OCI-LY1 (cell line): ENCODE measurements around the gene POLR2J.

Experiments used
- H2AFZ ChIP-seq: fragments of 200-600 bp; sonication (generic), shearing (Covaris generic); 2 replicates; pipeline ENCODE4 v1.6.0; 2014; ENCODE audit warnings: antibody characterized with exemption, mild to moderate bottlenecking, low read length
- H3F3A ChIP-seq: fragments of 200-600 bp; sonication (generic), shearing (Covaris generic); 2 replicates; pipeline ENCODE4 v1.6.0; 2014; ENCODE audit warnings: mild to moderate bottlenecking, antibody characterized with exemption, low read length, moderate library complexity; ENCODE audit not compliant: insufficient read depth
- H3K27ac ChIP-seq: fragments of 200-600 bp; sonication (generic); 2 replicates; pipeline ENCODE4 v1.5.1; 2014; ENCODE audit warnings: low read length, mixed run types, mild to moderate bottlenecking, low read depth; ENCODE audit not compliant: poor library complexity, severe bottlenecking
- H3K27me3 ChIP-seq: fragments of 200-600 bp; sonication (generic); 2 replicates; pipeline ENCODE4 v1.6.0; 2014; ENCODE audit warnings: antibody characterized with exemption, mild to moderate bottlenecking, low read length, moderate library complexity; ENCODE audit not compliant: insufficient read depth
- H3K36me3 ChIP-seq: fragments of 200-600 bp; sonication (generic); 2 replicates; pipeline ENCODE4 v1.6.1; 2014; ENCODE audit warnings: mild to moderate bottlenecking, antibody characterized with exemption, low read length, moderate library complexity, mixed read lengths; ENCODE audit not compliant: insufficient read depth
- H3K4me1 ChIP-seq: fragments of 200-600 bp; sonication (generic); 2 replicates; pipeline ENCODE4 v1.5.1; 2014; ENCODE audit warnings: mild to moderate bottlenecking, low read length, moderate library complexity; ENCODE audit not compliant: insufficient read depth, severe bottlenecking
- H3K4me2 ChIP-seq: fragments of 200-600 bp; sonication (generic), shearing (Covaris generic); 2 replicates; pipeline ENCODE4 v1.6.1; 2014; ENCODE audit warnings: low read length
- H3K4me3 ChIP-seq: fragments of 200-600 bp; sonication (generic); 2 replicates; pipeline ENCODE4 v1.5.1; 2014; ENCODE audit warnings: low read length, low read depth, mild to moderate bottlenecking, mixed read lengths; ENCODE audit not compliant: poor library complexity, severe bottlenecking
- H3K79me2 ChIP-seq: fragments of 200-600 bp; shearing (Covaris generic); 2 replicates; pipeline ENCODE4 v1.6.1; 2016; ENCODE audit warnings: mixed run types, low read length, mixed read lengths; ENCODE audit not compliant: insufficient read depth
- H3K9ac ChIP-seq: fragments of 200-600 bp; sonication (generic), shearing (Covaris generic); 2 replicates; pipeline ENCODE4 v1.6.1; 2014; ENCODE audit warnings: mild to moderate bottlenecking, low read length, mixed read lengths
- H3K9me2 ChIP-seq: fragments of 200-600 bp; sonication (generic), shearing (Covaris generic); 2 replicates; pipeline ENCODE4 v1.6.1; 2014; ENCODE audit warnings: low read depth, mild to moderate bottlenecking, low read length, mixed read lengths
- H3K9me3 ChIP-seq: fragments of 200-600 bp; shearing (Covaris generic); 2 replicates; pipeline ENCODE4 v1.6.1; 2014; ENCODE audit warnings: low read length, mixed read lengths
- H4K20me1 ChIP-seq: fragments of 200-600 bp; sonication (generic), shearing (Covaris generic); 2 replicates; pipeline ENCODE4 v1.6.0; 2016; ENCODE audit warnings: mild to moderate bottlenecking, low read length; ENCODE audit not compliant: insufficient read depth
- CTCF ChIP-seq: fragments of 200-600 bp; sonication (generic), shearing (Covaris generic); IDR thresholded peaks from 2 replicates; pipeline ENCODE4 v1.5.1; 2017; ENCODE audit warnings: mild to moderate bottlenecking, antibody characterized with exemption, low read length, moderate library complexity, mixed read lengths
- EZH2 ChIP-seq: fragments of 200-600 bp; sonication (generic), shearing (Covaris generic); IDR thresholded peaks from 2 replicates; pipeline ENCODE4 v1.8.0; 2017; ENCODE audit warnings: borderline replicate concordance, mixed run types, mild to moderate bottlenecking, antibody characterized with exemption, low read length, moderate library complexity, mixed read lengths

Gene POLR2J

GRCh38 chr7:102452451-102452850 lies 26.3 kb downstream of the POLR2J start:
- Histone ChIP-seq H3F3A (no peaks in the 10 kb centered on the region; the same call in 1 of the 2 replicates), H4K20me1 (no peaks in the 10 kb centered on the region), H3K27ac (peak overlapping the region; percentile 73), H3K4me3 (no peak overlapping the region), H2AFZ (no peak overlapping the region), H3K36me3 (peaks cover 34% of the 10 kb centered on the region), H3K9me2 (no peaks in the 10 kb centered on the region), H3K9me3 (no peaks in the 10 kb centered on the region), H3K27me3 (no peaks in the 10 kb centered on the region), H3K4me2 (no peak overlapping the region), H3K79me2 (no peaks in the 10 kb centered on the region), H3K4me1 (peaks cover 28% of the 10 kb centered on the region), H3K9ac (no peak overlapping the region)
- TF ChIP-seq EZH2 = no peak
- no peak for TF ChIP-seq CTCF

- no peaks in the 10 kb centered on the region for H3K9me2 ChIP-seq
- H3K27me3 ChIP-seq = no peaks in the 10 kb centered on the region
- H3K36me3 ChIP-seq = peaks cover 34% of the 10 kb centered on the region
- no peak overlapping the region for H3K4me3 ChIP-seq
- H3K4me2 ChIP-seq = peak overlapping the region; percentile 19
- peaks cover 33% of the 10 kb centered on the region for H3K4me1 ChIP-seq
- peak overlapping the region; percentile 73 for H3K27ac ChIP-seq
- no peaks in the 10 kb centered on the region for H4K20me1 ChIP-seq
- no peak overlapping the region; the same call in 1 of the 2 replicates for H3K9ac ChIP-seq
- no peaks in the 10 kb centered on the region; the same call in 1 of the 2 replicates for H3F3A ChIP-seq
- H3K79me2 ChIP-seq = no peaks in the 10 kb centered on the region
- H2AFZ ChIP-seq = no peak overlapping the region
- TF ChIP-seq CTCF = no peak
- TF ChIP-seq EZH2 = no peak
- H3K9me3 ChIP-seq = no peaks in the 10 kb centered on the region
Observed at GRCh38 chr7:102451371-102452054, 27.2 kb downstream of the POLR2J start.

- no peaks in the 10 kb centered on the region for H3K79me2 ChIP-seq
- H3K27ac ChIP-seq = peak overlapping the region; percentile 73
- H4K20me1 ChIP-seq = no peaks in the 10 kb centered on the region
- no peak overlapping the region for H3K4me2 ChIP-seq
- no peak overlapping the region for H3K4me3 ChIP-seq
- no peaks in the 10 kb centered on the region for H3K9me3 ChIP-seq
- H3F3A ChIP-seq = no peaks in the 10 kb centered on the region; the same call in 1 of the 2 replicates
- peaks cover 46% of the 10 kb centered on the region for H3K4me1 ChIP-seq
- peaks cover 40% of the 10 kb centered on the region for H3K36me3 ChIP-seq
- H2AFZ ChIP-seq = no peak overlapping the region
- no peaks in the 10 kb centered on the region for H3K27me3 ChIP-seq
- no peaks in the 10 kb centered on the region for H3K9me2 ChIP-seq
- H3K9ac ChIP-seq = no peak overlapping the region; the same call in 1 of the 2 replicates
- TF ChIP-seq EZH2 (no peak), CTCF (peak; percentile 97)
Observed at GRCh38 chr7:102450242-102450641, 28.5 kb downstream of the POLR2J start.
